A673 (cell line): Measurements from ENCODE around the gene FKBP5.

Experiments
- CTCF ChIP-seq: fragments of 300-800, 200-600 bp; sonication (generic); conservative IDR thresholded peaks from 2 replicates; pipeline ENCODE4 v1.5.1; 2017; ENCODE audit warnings: low read depth, mild to moderate bottlenecking, antibody characterized with exemption, low read length, moderate library complexity, mixed read lengths
- EZH2 ChIP-seq: fragments of 200-600 bp; sonication (generic); IDR thresholded peaks from 2 replicates; pipeline ENCODE4 v1.6.1; 2017; ENCODE audit warnings: borderline replicate concordance, low read depth, mild to moderate bottlenecking, mixed read lengths, antibody characterized with exemption, low read length; ENCODE audit not compliant: poor library complexity, severe bottlenecking

DNA sequence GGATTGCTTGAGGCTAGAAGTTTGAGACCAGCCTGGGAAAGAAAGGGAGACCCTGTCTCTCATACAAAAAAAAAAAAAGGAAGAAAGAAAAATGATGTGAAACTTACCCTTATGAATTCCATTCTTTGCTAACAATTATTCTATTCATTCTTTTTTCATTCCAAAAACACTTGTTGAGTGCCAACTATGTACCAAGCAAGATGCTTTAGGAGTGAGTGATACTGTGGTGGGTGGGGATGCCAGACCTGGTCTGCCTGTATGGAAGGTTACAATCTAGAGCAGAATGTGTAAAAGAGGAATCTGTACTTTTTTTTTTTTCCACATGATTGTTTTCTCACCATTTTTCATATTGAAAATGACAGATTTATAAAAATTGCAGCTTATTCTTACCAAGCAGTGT, 102.2 kb downstream of the FKBP5 start:
- TF ChIP-seq CTCF (no peak), EZH2 (no peak)
